Parathyroid adenoma (tissue), 2 donors: ENCODE measurements around the gene VNN1.
"Not testable (repeated sequence)": the region's sequence is repeated elsewhere in the genome, so short reads cannot be mapped to it uniquely, and the experiment has no call there.

Experiments used
- H2AFZ ChIP-seq: fragments of 300-600 bp; sonication (generic); one replicate; pipeline ENCODE4 v1.7.0; 2017; ENCODE audit warnings: antibody characterized with exemption, mild to moderate bottlenecking
- H3K27ac ChIP-seq: fragments of 300-600 bp; sonication (generic); one replicate; pipeline ENCODE4 v1.7.0; 2017
- H3K27me3 ChIP-seq: fragments of 300-600 bp; sonication (generic); one replicate; pipeline ENCODE4 v1.7.0; 2017; ENCODE audit warnings: low read length; ENCODE audit not compliant: control insufficient read depth, insufficient read depth
- H3K36me3 ChIP-seq: fragments of 300-600 bp; sonication (generic); one replicate; pipeline ENCODE4 v1.7.0; 2017; ENCODE audit warnings: low read length; ENCODE audit not compliant: control insufficient read depth, insufficient read depth
- H3K4me1 ChIP-seq: fragments of 300-600 bp; sonication (generic); one replicate; pipeline ENCODE4 v1.7.0; 2017; ENCODE audit warnings: control low read depth
- H3K4me2 ChIP-seq: fragments of 300-600 bp; sonication (generic); one replicate; pipeline ENCODE4 v1.7.0; 2017; ENCODE audit warnings: low read length
- H3K4me3 ChIP-seq: fragments of 300-600 bp; sonication (generic); one replicate; pipeline ENCODE4 v1.7.0; 2017; ENCODE audit warnings: low read depth, low read length
- H3K79me2 ChIP-seq: fragments of 300-600 bp; sonication (generic); one replicate; pipeline ENCODE4 v1.7.0; 2017; ENCODE audit warnings: control low read depth
- H3K9ac ChIP-seq: fragments of 300-600 bp; sonication (generic); one replicate; pipeline ENCODE4 v1.7.0; 2017; ENCODE audit warnings: mild to moderate bottlenecking
- H3K9me3 ChIP-seq: fragments of 300-600 bp; sonication (generic); one replicate; pipeline ENCODE4 v1.7.0; 2017; ENCODE audit warnings: low read length; ENCODE audit not compliant: control insufficient read depth
- CTCF ChIP-seq: fragments of 300-600 bp; sonication (generic); IDR thresholded peaks from one replicate; pipeline ENCODE4 v1.7.0; 2017; ENCODE audit warnings: antibody characterized with exemption, mild to moderate bottlenecking
- donor health status: primary hyperparathyroidism.

Gene VNN1

GRCh38 chr6:132708002-132708401 is 5.9 kb downstream of the VNN1 start:
- Histone ChIP-seq H3K4me2 (no peak overlapping the region), H3K4me3 (no peak overlapping the region), H2AFZ (no peak overlapping the region), H3K79me2 (no peaks in the 10 kb centered on the region), H3K27ac (no peak overlapping the region), H3K27me3 (no peaks in the 10 kb centered on the region), H3K9me3 (no peaks in the 10 kb centered on the region), H3K4me1 (no peaks in the 10 kb centered on the region), H3K36me3 (no peaks in the 10 kb centered on the region), H3K9ac (no peak overlapping the region)
- no peak for TF ChIP-seq CTCF

- H2AFZ ChIP-seq, H3K36me3 ChIP-seq, H3K27me3 ChIP-seq, H3K4me3 ChIP-seq, H3K4me1 ChIP-seq, H3K4me2 ChIP-seq, H3K9me3 ChIP-seq, H3K9ac ChIP-seq, H3K79me2 ChIP-seq, H3K27ac ChIP-seq: not testable (repeated sequence)
These were observed 7.1 kb downstream of the VNN1 start for GRCh38 chr6:132706756-132707155.

- no peaks in the 10 kb centered on the region for H3K79me2 ChIP-seq
- no peaks in the 10 kb centered on the region for H3K4me1 ChIP-seq
- no peaks in the 10 kb centered on the region for H3K9me3 ChIP-seq
- no peak overlapping the region for H3K9ac ChIP-seq
- H3K36me3 ChIP-seq, result no peaks in the 10 kb centered on the region
- H3K27ac ChIP-seq, result no peak overlapping the region
- no peak overlapping the region for H2AFZ ChIP-seq
- no peak for TF ChIP-seq CTCF
- no peaks in the 10 kb centered on the region for H3K27me3 ChIP-seq
- H3K4me2 ChIP-seq, result no peak overlapping the region
- no peak overlapping the region for H3K4me3 ChIP-seq
These were observed 9.9 kb downstream of the VNN1 start for GRCh38 chr6:132703936-132704335.

GRCh38 chr6:132698608-132699007 is 15.2 kb downstream of the VNN1 start:
- Histone ChIP-seq H3K79me2 (no peaks in the 10 kb centered on the region), H3K36me3 (no peaks in the 10 kb centered on the region), H3K4me3 (no peak overlapping the region), H2AFZ (no peak overlapping the region), H3K4me2 (no peak overlapping the region), H3K27ac (no peak overlapping the region), H3K9ac (no peak overlapping the region), H3K27me3 (no peaks in the 10 kb centered on the region), H3K4me1 (no peaks in the 10 kb centered on the region), H3K9me3 (no peaks in the 10 kb centered on the region)
- TF ChIP-seq CTCF, result no peak

- Histone ChIP-seq H3K27me3 (no peaks in the 10 kb centered on the region), H3K27ac (no peak overlapping the region), H3K9ac (no peak overlapping the region), H3K9me3 (no peaks in the 10 kb centered on the region), H3K4me2 (no peak overlapping the region), H3K36me3 (no peaks in the 10 kb centered on the region), H3K79me2 (no peaks in the 10 kb centered on the region), H3K4me1 (no peaks in the 10 kb centered on the region), H2AFZ (no peak overlapping the region), H3K4me3 (no peak overlapping the region)
- no peak for TF ChIP-seq CTCF
These were observed 18.1 kb downstream of the VNN1 start for GRCh38 chr6:132695773-132696172.
